ENCODE measurements around the gene EHD4. TPM values are rescaled to one million over a fixed set of nuclear protein-coding genes. Genes with fewer than 3 reads are reported as not detected.

The EHD4 gene
- total RNA-seq, 1 experiment from 2014 or later, result 58.9 TPM

DNA sequence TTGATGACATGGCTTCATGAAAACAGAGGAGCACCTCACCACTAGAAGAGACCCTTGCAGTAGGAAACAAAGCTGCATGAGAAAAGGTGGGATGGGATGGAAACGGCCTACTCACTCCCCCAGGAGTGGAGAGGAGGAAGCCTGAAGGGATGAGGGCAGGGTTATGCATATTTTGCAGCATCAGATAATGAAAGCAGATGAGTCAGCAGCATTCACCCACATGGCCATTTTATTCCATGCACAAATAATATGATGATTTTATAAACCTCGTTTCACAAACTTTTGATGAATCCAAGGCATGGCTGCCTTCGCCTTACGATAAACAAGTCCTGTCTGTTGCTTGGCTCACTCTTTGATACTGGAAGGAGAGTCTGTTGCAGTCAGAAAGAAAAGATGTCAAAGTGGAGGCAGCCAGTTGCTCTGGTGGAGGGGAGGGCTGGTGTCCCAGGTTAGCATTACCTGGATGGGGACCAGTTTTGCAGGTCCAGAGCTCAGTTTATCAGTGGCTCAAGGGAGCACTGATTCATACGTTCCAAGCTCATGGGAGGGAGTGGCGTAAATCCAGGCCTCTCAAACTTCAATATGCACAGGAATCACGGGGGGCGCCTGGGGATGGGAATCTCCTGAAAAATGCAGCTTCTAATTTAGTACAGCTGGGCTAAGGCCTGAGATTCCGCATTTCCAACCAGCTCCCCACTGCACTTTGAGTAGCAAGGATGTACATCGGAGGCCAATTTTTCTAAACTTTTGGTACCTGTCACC, 9.2 kb upstream of the EHD4 start:
- no peak for DNase-seq (ENCODE audit: low read depth)

DNA sequence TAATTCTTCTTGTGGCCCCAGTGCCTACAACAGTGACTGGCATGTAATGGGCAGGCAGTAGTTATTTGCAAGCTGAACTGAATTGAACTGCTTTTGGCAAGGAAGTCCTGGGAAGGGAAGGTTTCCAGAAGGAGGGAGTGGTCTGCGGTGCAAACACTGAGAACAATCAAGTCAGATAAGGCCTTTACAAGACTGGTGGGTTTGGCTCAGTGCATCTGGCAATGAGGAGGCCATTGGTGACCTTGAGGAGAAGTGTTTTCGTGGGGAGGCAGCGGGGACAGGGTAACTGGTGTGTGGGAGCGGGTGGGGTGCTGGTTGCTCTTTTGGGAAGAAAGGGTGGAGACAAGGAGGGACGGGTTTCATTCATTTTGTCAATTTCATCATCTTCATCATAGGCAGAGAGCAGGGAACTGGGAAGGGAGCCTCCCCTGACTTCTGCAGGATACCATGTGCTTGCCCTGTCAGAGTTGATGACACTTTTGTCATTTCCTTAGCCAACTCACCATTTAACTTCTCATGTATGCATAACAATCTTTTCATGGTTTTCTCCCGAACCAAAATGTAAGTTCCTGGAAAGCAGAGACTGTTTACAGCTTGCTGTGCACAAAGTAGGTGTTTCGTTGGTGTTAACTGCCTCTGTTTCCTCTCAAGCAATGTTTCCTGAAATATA, 8.4 kb upstream of the EHD4 start:
- no peak for DNase-seq (ENCODE audit: low read depth)

DNA sequence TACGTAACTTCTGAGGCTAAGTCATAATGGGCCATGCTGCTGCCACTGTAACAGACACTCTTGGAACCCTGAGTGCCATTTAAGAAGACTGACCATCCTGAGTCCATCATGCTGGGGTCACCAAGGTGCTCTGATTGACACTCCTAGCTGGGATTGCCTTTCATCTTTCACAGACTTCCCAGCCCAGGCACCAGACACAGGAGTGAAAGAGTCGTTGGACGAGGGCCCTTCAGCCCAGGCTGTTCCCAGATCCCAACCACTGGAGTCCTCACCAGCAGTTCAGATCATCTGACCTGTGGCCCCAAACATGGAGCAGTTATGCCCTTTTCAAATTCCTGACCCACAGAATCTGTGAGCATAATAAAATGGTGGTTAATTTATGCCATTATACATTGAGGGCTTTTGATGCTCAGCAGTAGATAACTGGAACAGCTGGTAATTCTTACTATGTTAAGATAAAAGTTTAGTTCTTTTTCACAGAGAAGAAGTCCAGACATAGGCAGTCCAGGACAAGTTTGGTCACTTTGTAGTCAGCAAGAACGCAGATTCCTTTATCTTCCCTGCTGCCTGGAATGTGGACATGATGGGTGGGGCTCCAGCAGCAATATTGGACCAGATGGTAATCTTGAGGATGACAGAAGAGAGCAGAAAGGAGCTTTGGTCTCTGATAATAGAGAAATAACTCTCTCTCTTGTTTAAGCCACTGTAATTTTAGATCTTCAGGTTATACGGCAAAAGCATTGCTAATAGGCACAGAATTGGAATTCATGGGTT, 7.3 kb upstream of the EHD4 start:
- DNase-seq (ENCODE audit: low read depth), result no peak

DNA sequence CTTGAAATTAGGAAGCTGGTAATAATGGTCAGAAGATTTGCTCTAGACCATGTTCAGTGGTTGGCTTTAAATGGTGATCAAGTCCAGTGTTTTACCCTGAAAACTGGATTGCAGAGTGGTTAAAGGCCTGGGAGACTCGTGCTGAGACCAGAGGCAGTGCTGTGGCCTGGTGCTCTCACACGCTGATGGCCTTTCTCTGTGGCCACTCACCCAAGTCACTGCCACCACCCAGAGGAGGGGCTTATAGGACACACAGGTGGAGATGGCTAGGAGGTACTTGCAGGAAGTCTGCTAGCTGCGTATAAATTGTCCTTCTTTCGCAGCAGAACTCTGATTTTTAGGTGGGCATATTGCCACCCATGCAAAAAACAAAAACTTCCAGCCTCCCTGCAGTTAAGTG, 6.2 kb upstream of the EHD4 start:
- DNase-seq (ENCODE audit: low read depth), result no peak

DNA sequence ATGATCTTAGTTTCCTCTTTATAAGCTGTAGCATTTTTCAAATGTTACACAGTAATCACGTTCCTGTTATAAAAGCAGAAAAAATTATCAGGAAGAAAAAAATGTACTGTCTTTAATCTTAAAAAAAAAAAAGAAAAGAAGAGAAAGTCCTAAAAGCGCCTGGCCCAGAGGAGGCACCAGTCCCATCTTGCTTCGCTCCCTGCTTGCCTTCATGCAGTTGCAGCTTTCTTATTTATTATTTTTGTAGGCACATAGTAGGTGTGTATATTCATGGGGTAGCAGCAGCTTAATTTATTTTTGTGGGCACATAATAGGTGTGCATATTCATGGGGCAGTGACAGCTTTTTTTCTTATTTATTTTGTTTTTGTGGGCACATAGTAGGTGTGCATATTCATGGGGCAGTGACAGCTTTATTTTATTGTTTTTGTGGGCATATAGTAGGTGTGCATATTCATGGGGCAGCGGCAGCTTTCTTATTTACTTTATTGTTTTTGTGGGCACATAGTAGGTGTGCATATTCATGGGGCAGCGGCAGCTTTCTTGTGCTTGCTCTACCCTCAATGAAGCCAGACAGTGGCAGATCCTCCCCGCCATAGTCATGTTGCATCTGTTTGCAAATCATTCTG, 5.5 kb upstream of the EHD4 start:
- no peak for DNase-seq (ENCODE audit: low read depth)

DNA sequence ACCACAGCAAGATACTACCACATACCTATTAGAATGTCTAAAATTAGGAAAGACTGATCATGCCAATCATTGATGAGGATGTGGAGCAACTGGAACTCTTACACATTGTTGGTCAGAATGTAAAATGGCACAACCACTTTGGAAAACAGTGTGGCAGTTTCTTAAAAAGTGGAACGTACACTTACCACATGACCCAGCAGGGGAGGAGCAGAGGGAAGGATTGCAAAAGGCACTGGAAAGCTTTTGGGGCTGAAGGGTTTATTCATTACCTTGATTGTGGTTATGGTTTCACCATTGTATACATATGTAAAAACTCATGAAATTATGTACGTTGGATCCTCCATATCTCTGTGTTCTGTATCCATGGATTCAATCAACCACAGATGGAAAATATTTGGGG, 3.3 kb upstream of the EHD4 start:
- DNase-seq (ENCODE audit: low read depth), result no peak

DNA sequence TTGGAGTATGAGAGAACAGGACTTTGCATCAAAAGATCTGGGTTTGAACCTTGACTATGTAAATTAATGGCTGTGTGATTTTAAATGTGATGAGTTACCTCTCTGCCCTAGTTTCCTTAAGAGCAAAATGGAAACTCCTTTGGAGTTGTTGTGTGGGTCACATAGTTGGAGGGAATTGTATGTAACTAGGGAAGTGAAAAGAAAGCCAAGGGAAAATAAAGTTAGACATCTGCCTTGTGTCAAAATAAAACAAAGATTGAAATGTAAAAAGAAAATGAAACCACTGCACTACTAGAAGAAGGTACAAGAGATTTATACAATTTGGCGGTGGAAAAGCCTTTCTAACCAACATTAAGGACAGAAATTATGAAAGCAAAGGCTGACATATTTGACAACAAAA, 1.7 kb upstream of the EHD4 start:
- no peak for DNase-seq (ENCODE audit: low read depth)

DNA sequence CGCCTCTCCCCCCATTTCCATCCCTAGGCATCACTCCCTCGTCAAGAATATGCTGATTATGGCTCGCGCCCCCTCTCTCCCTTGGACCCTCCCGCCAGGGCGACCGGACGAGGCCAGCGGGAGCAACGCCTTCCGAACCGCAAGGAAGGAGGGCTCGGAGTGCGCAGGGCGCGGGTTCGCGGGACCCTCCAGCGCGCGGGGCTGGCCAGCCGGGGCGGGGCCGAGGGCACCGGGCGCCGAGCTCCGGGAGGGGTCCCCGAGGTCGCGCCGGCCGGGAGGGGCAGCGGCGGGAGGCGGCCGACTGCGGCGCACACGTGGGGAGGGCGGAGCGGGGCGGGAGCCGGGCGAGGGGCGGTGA, 483 bp downstream of the EHD4 start:
- DNase-seq (ENCODE audit: low read depth), result no peak

DNA sequence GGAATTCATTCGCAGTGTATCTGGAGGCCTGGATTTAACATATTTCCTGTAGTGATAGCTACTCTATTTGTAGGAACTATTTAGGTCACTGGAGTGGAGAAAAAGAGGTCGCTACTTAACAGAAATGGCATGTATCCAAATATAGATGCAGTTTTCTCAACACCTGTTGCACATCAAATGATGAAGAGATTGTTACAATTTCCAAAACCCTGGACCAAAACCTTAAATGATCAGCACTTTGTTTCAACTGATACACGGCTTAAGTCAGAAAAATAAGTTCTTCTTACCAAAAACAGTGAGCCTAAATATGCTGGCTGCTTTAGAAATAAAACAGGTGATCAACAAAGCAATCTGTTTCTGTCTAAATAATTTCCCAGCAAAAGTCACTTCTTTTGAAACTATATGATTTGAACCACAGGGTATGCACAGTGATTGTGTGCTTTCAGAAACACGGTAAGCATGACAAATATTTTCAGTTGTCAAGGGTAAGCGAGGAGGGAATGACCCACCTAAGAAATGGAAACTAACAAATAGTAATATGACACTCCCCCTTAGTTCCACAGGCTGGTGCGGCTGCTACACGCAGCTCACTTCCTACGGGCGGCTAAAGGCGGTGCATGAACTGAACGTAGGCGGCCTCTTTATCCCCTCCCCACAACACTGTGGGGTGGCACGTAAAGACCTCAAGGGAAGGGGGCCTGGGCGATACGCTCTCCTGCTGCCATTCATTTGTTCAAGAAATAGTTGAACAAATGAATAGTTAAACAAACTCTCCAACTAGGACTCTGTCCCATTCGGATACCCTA, 1.1 kb downstream of the EHD4 start:
- peak; percentile 75 for DNase-seq (ENCODE audit: low read depth)

DNA sequence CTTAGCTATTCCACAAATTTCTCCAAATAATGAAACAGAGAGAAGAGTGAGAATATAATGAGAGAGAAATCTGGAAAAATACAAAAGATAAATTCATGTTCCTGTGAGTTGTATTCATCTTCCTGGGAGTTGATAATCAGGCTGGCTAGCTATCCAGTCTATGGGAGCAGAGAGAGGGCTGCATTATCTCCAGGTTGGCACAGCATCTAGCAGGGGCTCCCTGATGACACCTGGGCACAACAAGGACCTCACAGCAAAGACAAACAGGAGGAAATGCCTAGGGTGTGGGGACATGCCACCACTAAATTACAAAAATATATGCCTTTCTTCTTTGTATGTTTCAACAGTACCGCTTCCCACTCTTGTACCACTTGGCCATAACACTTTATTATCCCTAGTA, 1.9 kb downstream of the EHD4 start:
- DNase-seq (ENCODE audit: low read depth), result no peak

DNA sequence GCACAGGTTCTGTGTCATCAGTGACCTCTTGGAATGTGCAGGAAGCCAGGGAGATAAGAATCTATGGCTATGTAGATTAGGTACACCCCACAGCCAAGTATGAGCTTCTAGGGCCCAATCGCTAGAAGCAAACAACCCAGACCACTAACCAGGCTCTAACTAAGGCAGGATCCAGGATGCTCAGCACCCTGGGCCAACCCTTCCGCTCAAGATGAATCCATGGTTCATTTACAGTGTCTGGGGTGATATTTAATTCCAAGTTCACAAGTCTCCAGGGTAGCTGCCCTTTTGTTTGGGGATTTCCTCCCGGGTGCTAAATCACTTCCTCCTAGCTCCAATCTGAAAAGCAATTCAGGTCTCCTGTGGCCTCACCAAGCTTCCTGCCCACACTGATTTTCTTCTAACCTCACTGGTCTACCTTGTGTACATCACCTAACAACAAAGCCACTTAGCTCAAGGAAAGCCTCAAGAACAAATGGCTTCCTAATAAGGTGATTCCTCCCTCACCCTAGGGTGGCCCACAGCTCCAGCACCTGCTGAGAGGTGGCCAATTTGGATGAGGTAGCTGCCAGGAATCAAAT, 2.4 kb downstream of the EHD4 start:
- DNase-seq (ENCODE audit: low read depth), result peak; percentile 39

DNA sequence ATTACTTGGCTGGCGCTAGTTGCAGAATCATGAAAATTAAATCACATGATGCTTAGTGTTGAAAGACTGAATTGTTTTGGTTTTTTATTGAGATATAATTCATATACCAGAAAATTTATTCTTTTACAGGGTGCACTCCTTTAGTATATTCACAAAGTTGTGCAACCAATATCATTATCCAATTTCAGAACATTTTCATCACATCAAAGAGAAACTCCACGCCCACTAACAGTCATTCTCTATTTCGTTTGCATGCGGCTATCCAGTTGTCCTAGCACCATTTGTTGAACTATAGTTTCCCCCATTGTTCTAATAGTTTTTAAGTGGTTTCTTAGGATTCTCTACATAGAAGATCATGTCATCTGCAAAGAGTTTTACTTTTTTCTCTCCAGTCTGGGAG, 3.7 kb downstream of the EHD4 start:
- no peak for DNase-seq (ENCODE audit: low read depth)

DNA sequence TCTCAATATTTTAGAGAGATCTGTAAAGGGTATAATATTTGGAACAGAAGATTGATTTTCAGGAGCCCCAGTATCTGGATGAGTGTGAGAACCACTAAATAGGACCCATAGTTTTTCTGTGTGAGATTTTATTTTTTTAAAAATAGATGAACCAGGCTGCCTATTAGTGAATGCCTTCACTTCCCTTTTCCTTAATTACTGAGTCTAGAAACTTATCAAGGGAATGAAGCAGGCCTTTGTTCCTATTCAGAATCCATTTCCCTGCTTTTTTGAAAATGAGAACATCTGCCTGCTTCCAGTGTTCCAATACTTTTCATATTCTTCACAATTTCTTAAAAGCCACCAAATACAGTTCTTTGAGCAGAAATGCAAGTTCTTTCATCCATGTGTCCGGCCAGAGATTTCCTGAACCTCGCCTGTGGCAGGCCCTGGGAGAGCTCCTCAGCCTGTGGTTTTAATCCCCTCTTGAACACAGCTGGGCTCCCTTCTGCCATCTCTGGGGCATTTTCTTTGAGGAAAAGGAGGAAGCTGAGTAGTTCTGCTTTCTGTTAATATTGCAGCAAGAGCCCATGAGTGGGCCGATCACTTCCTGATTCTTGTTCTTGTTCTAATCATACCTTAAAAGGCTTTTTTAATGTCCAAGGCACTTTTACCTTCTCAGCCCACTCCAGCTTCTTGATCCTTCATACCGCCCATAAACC, 4.7 kb downstream of the EHD4 start:
- DNase-seq (ENCODE audit: low read depth), result peak; percentile 66

DNA sequence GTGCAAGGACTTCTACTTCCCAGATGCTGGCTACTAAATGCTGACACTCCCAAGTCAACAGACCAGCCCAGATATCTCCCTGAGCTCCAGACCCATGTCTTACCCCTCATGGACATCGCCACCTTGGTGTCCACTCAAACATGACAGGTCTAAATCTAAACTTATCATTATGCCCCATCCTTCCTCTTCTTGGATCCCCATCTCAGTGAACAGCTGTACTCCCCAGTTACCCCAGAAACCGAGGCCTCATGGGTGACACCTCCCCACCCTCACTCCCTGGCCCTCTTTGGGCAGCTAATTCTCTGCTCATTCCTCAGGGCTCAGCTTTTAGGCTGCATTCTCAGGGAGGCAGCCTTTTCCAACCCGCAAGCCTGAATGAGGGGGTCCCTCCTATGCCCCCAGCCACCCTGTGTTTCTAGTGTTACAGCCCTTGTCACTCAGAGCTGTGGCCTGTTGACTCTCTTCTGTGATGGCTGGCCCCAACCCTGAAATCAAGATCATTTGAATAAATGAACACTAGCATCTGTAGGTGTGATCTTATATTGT, 5.4 kb downstream of the EHD4 start:
- no peak for DNase-seq (ENCODE audit: low read depth)

DNA sequence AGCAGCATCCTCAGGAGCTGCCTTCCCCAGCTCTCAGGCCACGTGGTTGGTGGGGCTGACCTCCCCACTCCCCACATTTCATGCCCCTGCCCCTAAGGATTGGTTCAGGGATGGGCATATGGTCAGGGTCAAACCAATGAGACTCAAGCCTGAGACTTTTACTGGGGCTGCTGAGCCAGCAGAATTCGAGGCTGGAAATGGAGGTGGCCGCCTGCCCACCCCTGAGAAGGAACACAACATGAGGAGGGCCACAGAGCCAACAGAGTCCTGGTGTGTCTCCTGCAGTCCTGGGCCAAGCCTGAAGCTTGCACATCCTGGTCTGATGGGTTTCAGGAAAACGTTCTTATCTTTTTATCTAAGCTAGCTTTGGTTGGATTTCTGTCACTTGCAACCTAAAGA, 5.9 kb downstream of the EHD4 start:
- no peak for DNase-seq (ENCODE audit: low read depth)

DNA sequence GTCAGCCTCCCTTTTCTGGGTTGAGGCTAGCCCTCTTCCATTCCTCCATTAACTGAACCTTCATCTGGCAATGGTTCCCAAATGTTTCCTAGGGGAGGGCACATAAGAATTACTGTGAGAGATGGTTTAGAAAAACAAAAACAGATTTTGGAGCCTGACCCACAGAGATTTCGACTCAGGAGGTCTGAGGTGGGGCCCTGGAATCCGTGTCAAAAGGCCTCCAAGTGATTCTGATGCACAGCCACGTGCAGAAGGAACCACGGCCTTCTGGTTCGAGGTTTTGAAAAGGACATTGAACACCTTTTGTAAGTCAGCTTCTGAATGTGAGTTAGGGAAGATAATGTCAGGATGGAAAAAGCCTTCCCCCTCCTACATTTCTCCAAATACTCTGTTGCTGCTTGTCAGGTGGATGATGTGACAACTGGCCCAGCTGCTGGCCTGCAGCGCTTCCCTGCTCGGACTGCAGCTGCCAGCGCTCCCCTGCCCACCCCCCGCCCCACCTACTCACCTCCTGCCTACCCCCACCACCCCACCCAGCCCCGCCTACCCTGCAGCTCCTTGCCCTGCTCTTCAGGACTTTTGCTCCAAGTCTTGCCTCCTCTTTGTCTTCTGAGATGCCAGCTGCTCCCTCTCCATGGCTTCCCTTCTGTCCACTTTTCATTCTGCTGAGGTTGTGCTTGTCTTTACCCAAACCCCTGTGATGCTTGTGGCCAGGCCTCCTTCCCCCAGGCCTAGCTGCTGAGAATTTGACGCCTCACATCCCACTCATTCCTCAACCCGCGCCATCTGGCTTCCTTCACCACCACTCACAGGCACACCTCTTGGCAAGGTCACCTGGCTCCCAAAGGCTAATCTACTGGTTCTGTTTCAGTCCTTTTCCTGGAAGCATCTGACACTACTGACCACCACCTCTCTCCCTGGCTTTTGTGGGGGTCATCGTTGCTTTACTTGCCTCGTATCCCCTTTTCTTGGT, 6.6 kb downstream of the EHD4 start:
- DNase-seq (ENCODE audit: low read depth), result no peak

DNA sequence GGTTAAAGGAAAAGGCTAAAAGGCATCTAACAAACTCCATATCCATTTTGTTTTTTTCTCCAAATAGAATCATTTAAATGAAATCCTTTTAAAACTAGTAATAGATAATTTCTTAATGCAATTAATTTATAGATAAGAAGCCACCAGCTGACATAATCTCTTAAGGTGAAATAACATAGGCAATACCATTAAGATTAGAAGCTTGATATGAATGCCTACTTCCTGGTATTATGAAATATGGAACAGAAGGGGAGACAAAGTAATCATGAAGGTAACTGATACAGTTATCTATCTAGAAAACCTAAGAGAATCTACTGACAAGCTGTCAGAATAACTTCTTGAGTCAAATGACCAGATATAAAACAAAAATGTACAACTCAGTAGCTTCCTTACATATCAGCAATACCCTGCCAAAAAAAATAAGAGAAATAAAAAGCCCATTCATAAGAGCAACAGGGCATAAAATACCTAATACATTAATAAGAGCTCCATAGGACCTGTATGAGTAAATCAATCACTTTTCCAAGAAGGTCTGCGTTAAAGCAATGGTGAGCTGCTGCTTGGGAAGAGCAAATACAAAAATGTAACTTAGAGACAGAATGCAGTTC, 10.7 kb downstream of the EHD4 start:
- DNase-seq (ENCODE audit: low read depth), result no peak

DNA sequence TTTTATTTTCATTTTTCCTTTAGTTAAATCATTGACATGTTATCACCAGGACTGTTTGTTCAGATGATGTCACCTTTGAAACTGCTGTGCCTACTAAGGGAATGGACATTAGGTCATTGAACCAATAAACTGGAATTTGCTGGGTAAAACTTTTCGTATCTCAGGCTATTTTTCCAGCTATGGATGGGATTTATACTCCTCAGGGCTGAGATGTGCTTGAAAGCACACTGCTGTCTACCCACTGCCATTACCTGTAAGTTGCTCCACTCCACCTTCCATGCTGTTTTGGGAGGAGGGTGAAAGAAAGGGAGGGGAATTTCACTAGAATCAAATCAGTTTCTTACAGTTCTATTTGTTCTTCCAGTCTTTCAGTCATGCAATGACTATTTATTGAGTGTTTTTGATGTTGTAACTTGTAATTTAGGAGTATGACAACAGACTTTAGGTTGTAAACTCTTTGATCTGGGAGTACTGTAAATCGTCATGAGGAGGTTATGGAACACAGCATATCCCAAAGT, 11.3 kb downstream of the EHD4 start:
- no peak for DNase-seq (ENCODE audit: low read depth)
